Activated naive CD8-positive, alpha-beta T cell treated with anti-CD3 and anti-CD28 coated beads, Interleukin-2, amount 50 U/mL, for 24 hours (primary cell): ENCODE results near the gene ACACB.

ENCODE experiments used
- ATAC-seq: fragments of 150-1000 bp; cut with Tn5 transposase; one replicate; pipeline ENCODE4 v1.10.0; 2021
- DNase-seq: peaks from one replicate; pipeline ENCODE4 v3.0.0; 2021
- H3K27ac Mint-ChIP-seq: one replicate; pipeline ENCODE4 v1.8.0; 2021; ENCODE audit warnings: mild to moderate bottlenecking, mixed read lengths
- H3K27me3 Mint-ChIP-seq: one replicate; pipeline ENCODE4 v1.8.0; 2021; ENCODE audit warnings: mixed read lengths
- H3K36me3 Mint-ChIP-seq: one replicate; pipeline ENCODE4 v1.8.0; 2021; ENCODE audit warnings: low read depth, mixed read lengths
- H3K4me1 Mint-ChIP-seq: one replicate; pipeline ENCODE4 v1.8.0; 2021; ENCODE audit warnings: mixed read lengths
- H3K4me3 Mint-ChIP-seq: one replicate; pipeline ENCODE4 v1.8.0; 2021; ENCODE audit warnings: mild to moderate bottlenecking, moderate library complexity, mixed read lengths
- H3K9me3 Mint-ChIP-seq: one replicate; pipeline ENCODE4 v1.8.0; 2021; ENCODE audit warnings: mixed read lengths

ACACB gene

DNA sequence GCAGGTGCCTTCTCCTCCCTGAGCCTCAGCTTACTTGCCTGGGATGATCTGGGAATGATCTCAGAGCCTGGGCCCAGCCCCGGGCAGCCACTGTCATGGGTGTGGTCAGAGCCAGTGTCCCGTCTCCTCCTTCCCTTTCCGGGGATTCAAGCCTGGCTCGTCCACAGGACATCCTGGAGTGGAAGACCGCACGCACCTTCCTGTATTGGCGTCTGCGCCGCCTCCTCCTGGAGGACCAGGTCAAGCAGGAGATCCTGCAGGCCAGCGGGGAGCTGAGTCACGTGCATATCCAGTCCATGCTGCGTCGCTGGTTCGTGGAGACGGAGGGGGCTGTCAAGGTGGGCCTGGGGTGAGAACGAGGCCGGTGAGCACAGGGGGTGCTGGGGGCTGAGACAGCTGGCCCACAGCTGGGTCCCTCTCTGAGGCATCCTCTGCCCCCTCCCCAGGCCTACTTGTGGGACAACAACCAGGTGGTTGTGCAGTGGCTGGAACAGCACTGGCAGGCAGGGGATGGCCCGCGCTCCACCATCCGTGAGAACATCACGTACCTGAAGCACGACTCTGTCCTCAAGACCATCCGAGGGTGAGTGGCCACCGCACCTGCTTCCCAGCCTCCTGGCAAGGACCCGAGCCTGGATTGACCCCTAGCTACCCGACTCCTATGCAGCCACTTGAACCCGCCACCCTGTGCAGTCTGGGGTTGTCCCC lies 148.7 kb downstream of the ACACB start:
- ATAC-seq (no peak), DNase-seq (no peak)
- Mint-ChIP-seq H3K4me1 (peaks cover 4% of the 10 kb centered on the region), H3K27me3 (no peaks in the 10 kb centered on the region), H3K36me3 (peaks cover 6% of the 10 kb centered on the region), H3K27ac (no peak overlapping the region), H3K9me3 (no peaks in the 10 kb centered on the region), H3K4me3 (no peak overlapping the region)

DNA sequence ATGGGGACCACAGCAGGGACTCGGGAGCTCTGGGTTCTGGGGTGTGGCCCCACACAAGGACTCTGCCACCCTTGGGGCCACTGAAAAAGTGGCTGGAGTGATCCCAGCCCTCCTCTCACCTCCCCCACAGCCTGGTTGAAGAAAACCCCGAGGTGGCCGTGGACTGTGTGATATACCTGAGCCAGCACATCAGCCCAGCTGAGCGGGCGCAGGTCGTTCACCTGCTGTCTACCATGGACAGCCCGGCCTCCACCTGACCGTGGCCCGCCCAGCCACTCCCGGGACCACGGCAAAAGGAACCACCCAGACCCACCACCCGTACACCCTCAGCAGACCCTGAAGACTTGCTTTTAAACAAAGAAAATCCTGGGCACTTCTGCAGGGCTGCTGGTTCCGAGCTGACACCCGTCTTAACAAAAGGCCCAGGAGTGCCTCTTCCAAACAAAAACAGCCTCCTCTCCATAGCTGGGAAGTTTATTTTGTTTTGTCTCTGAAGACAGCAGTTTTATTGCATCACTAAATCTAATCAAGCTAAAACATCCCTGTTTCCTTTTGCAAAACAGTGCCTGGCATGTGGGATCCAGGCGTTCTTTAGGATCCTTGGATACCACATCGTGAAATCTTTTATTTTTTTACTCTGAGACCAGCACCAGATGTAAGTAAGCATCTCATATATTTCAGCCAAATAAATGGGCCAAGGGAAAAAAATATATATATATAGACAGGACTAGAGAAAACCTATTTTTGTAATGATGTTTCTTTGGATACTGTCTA lies 149.9 kb downstream of the ACACB start:
- H3K27ac Mint-ChIP-seq, result no peak overlapping the region
- ATAC-seq, result no peak
- peaks cover 5% of the 10 kb centered on the region for H3K9me3 Mint-ChIP-seq
- peaks cover 4% of the 10 kb centered on the region for H3K36me3 Mint-ChIP-seq
- H3K4me1 Mint-ChIP-seq, result peaks cover 4% of the 10 kb centered on the region
- DNase-seq, result no peak
- H3K4me3 Mint-ChIP-seq, result no peak overlapping the region
- H3K27me3 Mint-ChIP-seq, result no peaks in the 10 kb centered on the region

DNA sequence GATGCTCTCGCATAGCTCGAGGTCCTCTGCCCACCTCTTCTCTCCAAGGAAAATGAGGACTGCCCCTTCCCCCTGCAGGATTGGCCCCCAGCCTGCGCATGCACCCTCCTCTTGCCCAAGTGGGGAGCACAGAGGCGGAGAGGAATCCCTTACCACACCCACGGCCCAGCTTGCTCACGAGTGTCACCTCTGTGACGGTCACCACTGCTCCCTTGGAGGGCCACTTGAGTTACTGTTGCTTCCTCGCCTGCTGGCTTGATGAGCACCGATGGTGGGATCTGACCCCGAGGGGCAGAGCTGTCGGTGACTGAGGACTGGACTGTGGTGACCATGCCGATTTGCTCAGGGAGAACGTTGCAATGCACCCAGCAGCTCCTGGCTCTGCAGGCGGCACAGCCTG lies 151.0 kb downstream of the ACACB start:
- Mint-ChIP-seq H3K9me3 (peaks cover 5% of the 10 kb centered on the region), H3K4me3 (no peak overlapping the region), H3K27ac (no peak overlapping the region), H3K4me1 (no peaks in the 10 kb centered on the region), H3K36me3 (peaks cover 4% of the 10 kb centered on the region), H3K27me3 (no peaks in the 10 kb centered on the region)
- no peak for ATAC-seq
- no peak for DNase-seq

DNA sequence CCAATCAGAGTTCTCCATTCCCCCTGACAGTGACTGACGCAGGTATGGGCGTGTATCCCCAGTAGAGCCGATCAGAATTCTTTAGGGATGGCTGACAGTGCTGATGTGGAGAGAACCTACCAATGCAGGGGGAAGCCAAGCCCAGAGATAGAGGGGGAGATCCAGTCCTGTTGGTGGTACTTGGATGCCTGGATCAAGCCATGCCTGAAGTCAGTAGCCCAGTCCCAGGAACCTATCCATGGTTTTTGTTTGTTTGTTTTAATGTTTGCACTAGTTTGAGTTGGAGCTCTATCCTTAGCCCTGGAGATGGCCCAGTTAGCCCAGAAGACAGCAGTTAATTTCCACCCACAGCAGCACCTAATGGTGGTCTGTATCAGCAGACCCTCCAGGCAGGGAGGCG lies 152.5 kb downstream of the ACACB start:
- no peak for ATAC-seq
- no peaks in the 10 kb centered on the region for H3K36me3 Mint-ChIP-seq

DNA sequence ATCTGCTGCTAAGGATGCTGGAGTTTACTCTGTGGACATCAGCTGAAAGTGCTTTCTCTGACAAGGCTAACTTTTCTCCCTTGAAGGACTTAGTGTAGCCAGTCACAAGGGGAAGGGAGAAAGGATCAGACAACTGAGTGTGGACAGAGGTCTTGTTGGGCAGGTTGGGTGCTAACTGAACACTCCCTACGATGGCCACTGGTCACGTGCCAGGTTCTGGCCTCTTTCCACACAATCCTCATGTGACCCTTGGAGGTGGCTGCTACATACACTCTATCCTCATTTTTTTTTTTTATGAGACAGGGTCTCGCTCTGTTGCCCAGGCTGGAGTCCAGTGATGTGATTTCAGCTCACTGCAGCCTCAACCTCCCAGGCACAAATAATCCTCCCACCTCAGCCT lies 153.0 kb downstream of the ACACB start:
- H3K9me3 Mint-ChIP-seq, result peaks cover 5% of the 10 kb centered on the region
- ATAC-seq (no peak), DNase-seq (no peak)
- H3K4me1 Mint-ChIP-seq, result no peaks in the 10 kb centered on the region
- no peak overlapping the region for H3K4me3 Mint-ChIP-seq
- no peak overlapping the region for H3K27ac Mint-ChIP-seq
- peaks cover 4% of the 10 kb centered on the region for H3K27me3 Mint-ChIP-seq
- H3K36me3 Mint-ChIP-seq, result no peaks in the 10 kb centered on the region

More for the DNA sequence above, 152.5 kb downstream of the ACACB start:
- H3K27ac Mint-ChIP-seq, result no peak overlapping the region
- no peak for DNase-seq
- peaks cover 5% of the 10 kb centered on the region for H3K9me3 Mint-ChIP-seq
- peaks cover 4% of the 10 kb centered on the region for H3K27me3 Mint-ChIP-seq
- H3K4me3 Mint-ChIP-seq, result no peak overlapping the region
- H3K4me1 Mint-ChIP-seq, result no peaks in the 10 kb centered on the region

DNA sequence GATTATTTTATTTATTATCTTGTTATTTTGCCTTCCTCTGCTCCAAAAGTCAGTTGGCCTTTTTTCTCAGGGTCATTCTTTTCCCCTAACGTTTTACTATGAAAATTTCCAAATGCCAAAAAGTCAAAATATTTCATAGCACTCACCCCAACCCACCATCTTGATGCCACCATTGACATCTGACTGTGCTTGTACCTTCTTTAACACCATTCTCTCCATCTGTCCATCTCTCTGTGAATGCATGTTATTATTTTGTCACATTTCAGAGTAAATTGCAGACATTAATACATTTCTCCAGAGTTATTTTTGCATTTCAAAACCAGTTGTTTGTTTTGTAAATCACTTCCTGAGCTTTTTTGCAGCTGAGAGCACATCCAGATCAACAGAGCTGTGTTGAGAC lies 154.1 kb downstream of the ACACB start:
- H3K27ac Mint-ChIP-seq, result no peak overlapping the region
- H3K4me1 Mint-ChIP-seq, result no peaks in the 10 kb centered on the region
- DNase-seq, result no peak
- peaks cover 5% of the 10 kb centered on the region for H3K9me3 Mint-ChIP-seq
- no peak for ATAC-seq
- H3K4me3 Mint-ChIP-seq, result no peak overlapping the region
- H3K27me3 Mint-ChIP-seq, result peaks cover 4% of the 10 kb centered on the region
- no peaks in the 10 kb centered on the region for H3K36me3 Mint-ChIP-seq

DNA sequence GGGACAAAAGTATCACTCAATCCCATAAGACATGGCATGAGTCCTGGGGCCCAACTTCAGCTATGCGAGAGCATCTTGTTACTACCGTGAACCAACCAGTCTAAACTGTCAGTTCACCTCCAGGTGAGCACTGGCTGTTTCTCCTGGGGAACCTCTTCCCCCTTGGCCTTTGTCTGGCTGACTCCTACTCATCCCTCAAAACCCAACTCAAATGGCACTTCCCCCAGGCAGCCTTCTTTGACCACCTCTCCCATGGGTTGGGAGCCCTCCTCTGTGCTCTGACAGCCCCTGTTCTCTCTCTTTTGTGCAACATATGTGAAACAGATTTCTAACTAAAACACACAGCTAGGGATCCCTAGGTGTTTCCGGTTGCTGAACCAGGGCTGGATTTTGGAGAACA lies 155.0 kb downstream of the ACACB start:
- Mint-ChIP-seq H3K4me3 (no peak overlapping the region), H3K36me3 (no peaks in the 10 kb centered on the region), H3K4me1 (no peaks in the 10 kb centered on the region), H3K27me3 (peaks cover 4% of the 10 kb centered on the region), H3K27ac (no peak overlapping the region), H3K9me3 (peaks cover 5% of the 10 kb centered on the region)
- ATAC-seq (no peak), DNase-seq (no peak)

DNA sequence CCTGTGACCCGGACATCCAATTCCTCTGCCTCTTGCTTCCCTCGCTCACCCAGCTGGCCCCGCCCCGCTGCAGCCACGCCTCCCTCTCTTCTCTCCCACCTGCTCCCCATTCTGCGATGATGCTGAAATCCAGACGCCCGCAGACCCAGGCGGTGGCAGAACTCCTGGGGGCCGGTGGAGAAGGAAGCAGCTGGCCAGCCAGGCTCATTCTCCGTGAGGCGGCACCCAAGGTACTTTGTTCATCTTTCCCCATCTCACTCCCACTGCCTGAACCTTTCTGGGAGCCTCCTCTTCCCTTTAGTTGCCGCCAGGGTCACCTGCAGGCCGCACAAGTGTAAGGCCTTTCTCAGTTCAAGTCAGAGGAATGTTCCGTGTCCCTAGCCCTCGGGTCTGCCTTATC lies 157.0 kb downstream of the ACACB start:
- H3K36me3 Mint-ChIP-seq, result no peaks in the 10 kb centered on the region
- H3K9me3 Mint-ChIP-seq, result peaks cover 5% of the 10 kb centered on the region
- DNase-seq (no peak), ATAC-seq (no peak)
- H3K27ac Mint-ChIP-seq, result no peak overlapping the region
- H3K27me3 Mint-ChIP-seq, result peaks cover 4% of the 10 kb centered on the region
- H3K4me1 Mint-ChIP-seq, result no peaks in the 10 kb centered on the region
- H3K4me3 Mint-ChIP-seq, result no peak overlapping the region

DNA sequence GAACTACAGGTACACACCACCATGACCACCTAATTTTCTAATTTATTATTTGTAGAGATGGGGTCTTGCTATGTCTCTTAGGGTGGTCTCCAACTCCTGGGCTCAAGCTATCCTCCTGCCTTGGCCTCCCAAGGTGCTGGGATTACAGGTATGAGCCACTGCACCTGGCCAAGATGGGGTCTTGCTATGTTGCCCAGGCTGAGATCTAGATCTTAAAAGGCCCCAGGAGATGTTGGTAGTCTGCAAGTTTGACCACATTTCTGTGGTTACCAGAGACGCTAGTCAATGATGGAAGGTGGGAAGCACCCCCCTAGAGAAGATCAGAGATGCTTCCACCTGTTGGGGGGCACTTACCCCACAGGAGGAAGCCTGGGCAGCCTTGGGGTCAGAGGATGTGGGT lies 158.0 kb downstream of the ACACB start:
- DNase-seq (no peak), ATAC-seq (no peak)
- no peaks in the 10 kb centered on the region for H3K4me1 Mint-ChIP-seq
- peaks cover 5% of the 10 kb centered on the region for H3K9me3 Mint-ChIP-seq
- no peaks in the 10 kb centered on the region for H3K36me3 Mint-ChIP-seq
- H3K4me3 Mint-ChIP-seq, result no peak overlapping the region
- peaks cover 4% of the 10 kb centered on the region for H3K27me3 Mint-ChIP-seq
- no peak overlapping the region for H3K27ac Mint-ChIP-seq

DNA sequence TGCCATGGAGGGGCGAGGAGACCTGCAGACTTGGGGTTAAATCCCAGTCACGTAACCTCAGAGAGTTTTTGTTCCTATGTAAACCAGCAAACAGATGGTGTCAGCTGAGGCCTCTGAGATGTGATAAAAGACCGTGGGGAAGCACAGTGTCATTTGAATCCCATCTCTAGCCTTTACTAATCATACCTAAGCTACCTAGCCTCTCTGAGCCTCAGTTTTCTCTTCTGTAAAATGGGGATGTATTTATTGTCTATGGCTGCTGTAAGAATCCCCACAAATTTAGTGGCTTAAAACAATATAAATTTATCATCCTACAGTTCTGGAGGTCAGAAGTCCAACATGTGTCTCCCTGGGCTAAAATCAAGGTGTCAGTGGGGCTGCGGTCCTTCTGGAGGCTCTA lies 158.8 kb downstream of the ACACB start:
- Mint-ChIP-seq H3K27me3 (peaks cover 4% of the 10 kb centered on the region), H3K4me1 (no peaks in the 10 kb centered on the region), H3K36me3 (no peaks in the 10 kb centered on the region), H3K4me3 (no peak overlapping the region), H3K9me3 (peaks cover 5% of the 10 kb centered on the region), H3K27ac (no peak overlapping the region)
- ATAC-seq (no peak), DNase-seq (no peak)

DNA sequence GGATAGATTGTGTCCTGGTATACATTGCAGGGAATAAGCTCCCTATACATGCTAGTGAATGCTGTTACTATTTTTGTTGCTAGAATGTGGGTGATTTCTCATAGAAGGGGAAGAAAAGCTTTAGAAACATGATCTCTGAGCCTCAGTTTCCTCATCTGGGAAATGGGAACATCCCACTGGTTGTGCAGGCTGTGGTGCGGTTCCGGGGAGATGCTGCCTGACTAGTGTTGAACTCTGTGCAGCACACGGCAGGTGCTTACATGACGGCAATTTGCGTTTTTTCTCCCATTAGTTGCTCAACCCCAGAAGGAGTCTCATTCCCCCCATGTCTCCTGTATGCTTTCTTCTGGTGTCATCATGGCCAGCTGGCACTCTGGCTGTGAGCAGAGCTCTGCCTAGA lies 159.8 kb downstream of the ACACB start:
- no peaks in the 10 kb centered on the region for H3K36me3 Mint-ChIP-seq
- no peaks in the 10 kb centered on the region for H3K4me1 Mint-ChIP-seq
- no peak overlapping the region for H3K27ac Mint-ChIP-seq
- no peaks in the 10 kb centered on the region for H3K9me3 Mint-ChIP-seq
- DNase-seq (no peak), ATAC-seq (no peak)
- peaks cover 4% of the 10 kb centered on the region for H3K27me3 Mint-ChIP-seq
- H3K4me3 Mint-ChIP-seq, result no peak overlapping the region

DNA sequence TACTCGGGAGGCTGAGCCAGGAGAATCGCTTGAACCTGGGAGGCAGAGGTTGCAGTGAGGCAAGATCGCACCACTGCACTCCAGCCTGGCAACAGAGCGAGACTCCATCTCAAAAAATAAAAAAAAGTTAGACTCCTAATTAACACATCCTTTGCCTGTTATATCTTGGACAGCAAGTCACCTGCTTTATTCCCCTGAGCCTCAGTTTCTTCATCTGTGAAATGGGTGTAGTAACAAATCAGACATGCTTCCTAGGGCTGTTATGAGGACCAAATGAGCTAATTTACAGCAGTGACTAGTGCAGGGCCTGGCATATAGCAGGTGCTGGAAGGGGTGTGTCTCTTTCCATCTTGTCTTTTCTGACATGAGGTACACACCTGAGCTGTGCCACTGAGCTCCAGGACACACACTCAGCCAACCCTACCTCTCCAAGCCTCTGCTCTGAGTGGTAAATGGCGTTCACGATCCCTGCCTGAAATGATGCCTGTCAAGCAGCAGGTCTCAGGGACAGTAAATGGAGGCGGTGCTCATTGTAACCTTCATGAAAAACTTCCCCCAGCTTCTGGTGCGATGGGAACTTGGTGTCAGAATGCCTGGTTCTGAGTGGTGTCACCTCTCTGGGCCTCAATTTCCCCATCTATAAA lies 161.0 kb downstream of the ACACB start:
- Mint-ChIP-seq H3K4me1 (no peaks in the 10 kb centered on the region), H3K27ac (no peak overlapping the region), H3K36me3 (no peaks in the 10 kb centered on the region), H3K4me3 (no peak overlapping the region), H3K27me3 (peaks cover 4% of the 10 kb centered on the region), H3K9me3 (no peaks in the 10 kb centered on the region)
- DNase-seq, result no peak
- ATAC-seq, result no peak

DNA sequence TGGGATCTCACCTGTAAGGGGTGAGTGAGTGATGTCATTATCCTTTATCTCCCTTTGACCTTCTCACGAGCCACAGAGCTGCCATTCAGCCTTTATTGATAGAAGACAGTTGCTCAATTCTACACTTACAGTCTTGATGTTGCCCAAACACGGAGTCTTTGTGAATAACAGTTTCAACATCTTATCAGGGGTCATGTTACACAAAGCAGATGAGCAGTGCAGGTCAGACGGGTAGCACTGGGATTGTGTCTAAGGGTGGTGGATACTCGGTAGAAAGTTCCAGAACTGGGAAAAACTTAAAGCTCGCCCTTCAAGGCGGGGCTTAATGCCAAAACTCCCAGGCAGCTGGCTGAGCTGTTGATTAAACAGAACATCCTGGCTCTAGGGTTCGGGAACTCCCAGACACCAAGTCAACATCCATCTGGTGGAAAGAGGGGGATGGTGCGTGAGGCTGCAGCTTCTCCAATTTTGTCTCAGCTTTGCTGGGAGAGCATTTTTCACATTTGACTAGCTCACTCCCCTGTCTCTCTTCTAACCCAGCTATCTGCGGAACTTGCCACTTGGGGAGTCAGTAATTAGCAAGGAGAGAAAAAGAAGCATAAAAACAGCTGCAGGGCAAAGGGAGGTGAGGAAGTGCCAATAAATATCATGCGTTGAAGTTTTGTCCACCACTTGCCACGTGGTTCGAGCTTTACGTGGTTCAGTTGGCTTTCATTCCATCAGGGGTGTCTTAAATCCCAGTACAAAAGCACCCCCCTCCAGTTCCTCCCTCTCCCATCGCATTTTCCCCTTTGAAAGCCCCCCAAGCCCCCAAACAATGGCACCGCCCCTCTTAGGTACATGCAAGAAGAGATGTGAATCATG lies 161.7 kb downstream of the ACACB start:
- Mint-ChIP-seq H3K27ac (no peak overlapping the region), H3K9me3 (no peaks in the 10 kb centered on the region), H3K4me1 (no peaks in the 10 kb centered on the region), H3K36me3 (no peaks in the 10 kb centered on the region), H3K27me3 (peaks cover 4% of the 10 kb centered on the region), H3K4me3 (no peak overlapping the region)
- DNase-seq, result no peak
- ATAC-seq, result no peak

DNA sequence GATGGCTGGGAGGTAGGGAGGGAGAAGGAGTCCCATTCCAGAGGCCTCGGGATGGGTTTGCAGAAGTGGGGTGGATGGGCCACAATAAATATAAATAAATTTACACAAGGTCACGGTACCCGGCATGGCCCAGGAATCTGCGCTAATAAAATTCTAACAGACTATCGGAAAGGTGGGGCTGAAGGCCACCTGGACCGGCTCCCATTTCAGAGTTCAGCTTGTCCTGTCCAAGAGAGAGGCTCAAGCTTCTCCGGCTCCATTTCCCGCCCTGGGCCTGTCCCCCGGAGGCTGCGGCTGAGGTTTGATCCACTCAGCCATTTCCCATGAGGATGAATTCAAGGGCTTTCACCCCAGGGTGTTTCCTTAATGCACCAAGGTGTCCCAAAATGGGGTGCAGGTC lies 162.5 kb downstream of the ACACB start:
- DNase-seq, result no peak
- Mint-ChIP-seq H3K9me3 (no peaks in the 10 kb centered on the region), H3K4me1 (no peaks in the 10 kb centered on the region), H3K27ac (no peak overlapping the region), H3K27me3 (no peaks in the 10 kb centered on the region), H3K36me3 (no peaks in the 10 kb centered on the region), H3K4me3 (no peak overlapping the region)
- no peak for ATAC-seq
